OCI-LY7 (cell line): ENCODE measurements around the gene SHTN1. TPM values are rescaled to one million over a fixed set of nuclear protein-coding genes. Genes with fewer than 3 reads are reported as not detected.

Source experiments
- BruUV-seq: library from RNA; stranded (reverse); fragments of 400-500 nt; replicated peaks from 2 replicates; lab custom pipeline; 2021; lab: Mats Ljungman, UMichigan
- CTCF ChIA-PET: fragments of 300-600 bp; sonication (Branson Sonifier 250); formaldehyde crosslinking; loops from one replicate; lab custom pipeline; 2022; ENCODE audit warnings: antibody characterized with exemption; ENCODE audit not compliant: unreplicated experiment; lab: Charles Lee
- POLR2A ChIA-PET: fragments of 300-600 bp; sonication (Branson Sonifier 250); formaldehyde crosslinking; loops from one replicate; lab custom pipeline; 2022; ENCODE audit warnings: antibody characterized with exemption; lab: Charles Lee
- DNase-seq: peaks from one replicate; pipeline ENCODE4 v3.0.0-alpha.2; 2015; ENCODE audit warnings: low spot score
- H2AFZ ChIP-seq: fragments of 200-600 bp; sonication (generic), shearing (Covaris generic); 2 replicates; pipeline ENCODE4 v1.6.1; 2014; ENCODE audit warnings: mild to moderate bottlenecking, antibody characterized with exemption, low read length, moderate library complexity
- H3K27ac ChIP-seq: fragments of 200-600 bp; sonication (generic); 2 replicates; pipeline ENCODE4 v1.5.1; 2014; ENCODE audit warnings: mixed run types, low read depth, mild to moderate bottlenecking, moderate library complexity, low read length, inconsistent platforms; ENCODE audit not compliant: poor library complexity, severe bottlenecking
- H3K36me3 ChIP-seq: fragments of 200-600 bp; sonication (generic); 2 replicates; pipeline ENCODE4 v1.6.1; 2014; ENCODE audit warnings: mild to moderate bottlenecking, antibody characterized with exemption, low read length, moderate library complexity, mixed read lengths; ENCODE audit not compliant: insufficient read depth
- H3K4me1 ChIP-seq: fragments of 200-600 bp; sonication (generic); 2 replicates; pipeline ENCODE4 v1.5.1; 2014; ENCODE audit warnings: mild to moderate bottlenecking, low read length; ENCODE audit not compliant: insufficient read depth, poor library complexity, severe bottlenecking
- H3K4me2 ChIP-seq: fragments of 200-600 bp; sonication (generic); 2 replicates; pipeline ENCODE4 v1.6.1; 2014; ENCODE audit warnings: mild to moderate bottlenecking, low read length
- H3K4me3 ChIP-seq: fragments of 200-600 bp; sonication (generic); 2 replicates; pipeline ENCODE4 v1.5.1; 2014; ENCODE audit warnings: mild to moderate bottlenecking, low read depth, low read length; ENCODE audit not compliant: poor library complexity, severe bottlenecking
- H3K79me2 ChIP-seq: fragments of 200-600 bp; sonication (generic); 2 replicates; pipeline ENCODE4 v1.6.1; 2016; ENCODE audit warnings: low read depth, mild to moderate bottlenecking, low read length, moderate library complexity, mixed read lengths; ENCODE audit not compliant: insufficient read depth
- H3K9me2 ChIP-seq: fragments of 200-600 bp; sonication (generic); 2 replicates; pipeline ENCODE4 v1.6.1; 2016; ENCODE audit warnings: mild to moderate bottlenecking, low read length, mixed read lengths; ENCODE audit not compliant: insufficient read depth
- H3K9me3 ChIP-seq: fragments of 200-600 bp; sonication (generic); 2 replicates; pipeline ENCODE4 v1.6.1; 2014; ENCODE audit warnings: mild to moderate bottlenecking, mixed run types, low read length, mixed read lengths
- H4K20me1 ChIP-seq: fragments of 200-600 bp; sonication (generic); 2 replicates; pipeline ENCODE4 v1.6.1; 2014; ENCODE audit warnings: mild to moderate bottlenecking, antibody characterized with exemption, low read length, moderate library complexity, mixed read lengths; ENCODE audit not compliant: insufficient read depth
- EZH2phosphoT487 ChIP-seq: fragments of 200-600 bp; sonication (generic); IDR thresholded peaks from 2 replicates; pipeline ENCODE4 v1.6.1; 2018; ENCODE audit warnings: low read depth, borderline replicate concordance, mild to moderate bottlenecking, mixed run types, antibody characterized with exemption, low read length, moderate library complexity, mixed read lengths
- intact Hi-C: fragments of 100-400 bp; cut with micrococcal nuclease; formaldehyde crosslinking; loops from one replicate; pipeline ENCODE4 v1.10.0; 2022; ENCODE audit not compliant: unreplicated experiment
- total RNA-seq, 2 experiments: library from RNA; depleted of rRNA in 1 of 2; stranded (reverse); fragments of >200 nt in 1 of 2; shearing (Covaris generic) in 1 of 2; gene quantifications; 2 replicates each; pipeline ENCODE4 v1.2.3, GENCODE V29; 2014 to 2022
- TF ChIP-seq, protein P1 (sequence below): fragments of 200-600 bp; sonication (generic); conservative IDR thresholded peaks from 2 replicates; pipeline ENCODE4 v1.5.1; 2014; ENCODE audit warnings: mild to moderate bottlenecking, antibody characterized with exemption, low read length, moderate library complexity, mixed read lengths

The SHTN1 gene
- total RNA-seq, 2 experiments from 2014 or later, result not detected

DNA sequence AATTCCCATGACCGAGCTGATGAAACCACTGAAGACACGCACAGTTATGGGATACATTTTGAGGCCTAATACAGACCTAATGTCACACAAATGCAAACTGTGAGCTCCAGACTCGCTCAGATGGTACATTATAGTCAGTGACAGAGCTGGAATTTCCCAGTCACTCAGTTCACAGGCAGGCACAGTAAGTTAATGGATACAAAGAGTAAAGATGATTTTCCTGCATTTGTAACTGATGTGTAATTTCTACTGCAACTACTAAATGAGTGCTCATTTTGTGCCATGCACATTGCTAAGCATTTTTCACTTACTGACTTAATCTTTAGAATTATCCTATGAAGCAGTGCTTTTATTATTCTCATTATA lies 99.2 kb downstream of the SHTN1 start:
- no peaks in the 10 kb centered on the region for H3K36me3 ChIP-seq
- no peaks in the 10 kb centered on the region for H4K20me1 ChIP-seq
- intact Hi-C loops, result no loop called here
- POLR2A ChIA-PET, result no interaction called here
- no peaks in the 10 kb centered on the region for H3K9me3 ChIP-seq
- TF ChIP-seq EZH2phosphoT487, result no peak
- TF ChIP-seq, protein P1, sequence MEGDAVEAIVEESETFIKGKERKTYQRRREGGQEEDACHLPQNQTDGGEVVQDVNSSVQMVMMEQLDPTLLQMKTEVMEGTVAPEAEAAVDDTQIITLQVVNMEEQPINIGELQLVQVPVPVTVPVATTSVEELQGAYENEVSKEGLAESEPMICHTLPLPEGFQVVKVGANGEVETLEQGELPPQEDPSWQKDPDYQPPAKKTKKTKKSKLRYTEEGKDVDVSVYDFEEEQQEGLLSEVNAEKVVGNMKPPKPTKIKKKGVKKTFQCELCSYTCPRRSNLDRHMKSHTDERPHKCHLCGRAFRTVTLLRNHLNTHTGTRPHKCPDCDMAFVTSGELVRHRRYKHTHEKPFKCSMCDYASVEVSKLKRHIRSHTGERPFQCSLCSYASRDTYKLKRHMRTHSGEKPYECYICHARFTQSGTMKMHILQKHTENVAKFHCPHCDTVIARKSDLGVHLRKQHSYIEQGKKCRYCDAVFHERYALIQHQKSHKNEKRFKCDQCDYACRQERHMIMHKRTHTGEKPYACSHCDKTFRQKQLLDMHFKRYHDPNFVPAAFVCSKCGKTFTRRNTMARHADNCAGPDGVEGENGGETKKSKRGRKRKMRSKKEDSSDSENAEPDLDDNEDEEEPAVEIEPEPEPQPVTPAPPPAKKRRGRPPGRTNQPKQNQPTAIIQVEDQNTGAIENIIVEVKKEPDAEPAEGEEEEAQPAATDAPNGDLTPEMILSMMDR, result no peak
- DNase-seq, result no peak
- no peaks in the 10 kb centered on the region for H3K79me2 ChIP-seq
- no TSS peak for BruUV-seq
- no peaks in the 10 kb centered on the region for H3K4me1 ChIP-seq
- no peaks in the 10 kb centered on the region for H3K9me2 ChIP-seq
- H2AFZ ChIP-seq, result no peak overlapping the region
- H3K4me2 ChIP-seq, result no peak overlapping the region
- no peak overlapping the region for H3K4me3 ChIP-seq
- CTCF ChIA-PET, result interaction anchor here (0.5 kb wide), 1 partner anchor 261 kb away, joined by 5 read pairs; no protein-coding TSS in a partner anchor
- H3K27ac ChIP-seq, result no peak overlapping the region

DNA sequence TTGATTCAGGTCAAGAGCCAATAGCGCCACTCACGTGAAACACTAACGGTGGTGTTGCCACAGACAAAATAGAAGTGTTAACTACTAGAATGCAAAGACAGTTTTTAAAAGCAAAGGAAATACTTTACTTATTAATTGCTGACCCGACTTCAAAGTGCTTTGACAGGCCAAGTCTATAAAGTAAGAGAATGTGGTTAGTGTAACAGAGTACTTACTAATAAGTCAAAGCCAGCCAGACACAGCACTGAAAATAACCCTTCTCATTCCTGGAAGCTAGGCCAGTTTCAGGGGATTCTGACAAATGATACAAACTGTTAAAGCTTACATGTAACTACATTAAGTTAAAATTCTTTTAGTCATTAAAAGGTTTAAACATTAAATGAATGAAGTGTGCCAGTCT lies 105.4 kb downstream of the SHTN1 start:
- no peak for TF ChIP-seq EZH2phosphoT487
- TF ChIP-seq, protein P1, result no peak
- Histone ChIP-seq H3K9me3 (no peaks in the 10 kb centered on the region), H2AFZ (no peak overlapping the region), H3K79me2 (no peaks in the 10 kb centered on the region), H3K36me3 (no peaks in the 10 kb centered on the region), H3K4me1 (no peaks in the 10 kb centered on the region), H4K20me1 (no peaks in the 10 kb centered on the region), H3K27ac (no peak overlapping the region), H3K4me3 (no peak overlapping the region), H3K4me2 (no peak overlapping the region), H3K9me2 (no peaks in the 10 kb centered on the region)
- ChIA-PET CTCF (no interaction called here), POLR2A (interaction anchor here (0.7 kb wide), 1 partner anchor 24 kb away, joined by 3 read pairs; no protein-coding TSS in a partner anchor)
- intact Hi-C loops, result no loop called here
- DNase-seq, result no peak
- no TSS peak for BruUV-seq

DNA sequence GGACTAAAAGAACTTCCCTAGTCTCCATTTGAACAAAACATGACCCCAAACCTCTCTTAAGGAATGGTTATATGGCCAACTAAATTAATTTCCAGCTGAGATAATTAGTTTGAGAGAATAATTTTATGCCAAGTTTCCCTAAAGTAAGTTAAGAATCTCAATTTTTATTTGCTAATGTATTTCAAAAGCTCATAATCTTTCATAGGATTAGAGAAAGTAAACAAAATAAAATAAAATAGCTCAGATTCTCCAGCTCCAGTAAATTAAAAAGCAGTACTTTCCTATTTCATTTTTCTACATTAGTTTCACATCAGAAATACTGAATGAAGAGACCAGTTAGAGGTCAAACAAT lies 111.3 kb downstream of the SHTN1 start:
- no peak overlapping the region for H3K4me3 ChIP-seq
- DNase-seq, result no peak
- H3K9me3 ChIP-seq, result no peaks in the 10 kb centered on the region
- H2AFZ ChIP-seq, result no peak overlapping the region
- H3K79me2 ChIP-seq, result no peaks in the 10 kb centered on the region
- no peak overlapping the region for H3K4me2 ChIP-seq
- TF ChIP-seq, protein P1, result no peak
- no peak for TF ChIP-seq EZH2phosphoT487
- H3K4me1 ChIP-seq, result no peaks in the 10 kb centered on the region
- no peaks in the 10 kb centered on the region for H3K36me3 ChIP-seq
- H3K27ac ChIP-seq, result no peak overlapping the region
- H3K9me2 ChIP-seq, result no peaks in the 10 kb centered on the region
- ChIA-PET CTCF (no interaction called here), POLR2A (interaction anchor here (1.1 to 1.4 kb wide), 2 partner anchors 10 to 27 kb away, joined by 3 read pairs; no protein-coding TSS in a partner anchor)
- no peaks in the 10 kb centered on the region for H4K20me1 ChIP-seq
- BruUV-seq, result no TSS peak
- intact Hi-C loops, result no loop called here
